ENCODE data around the gene FRAT2.
"Not testable (repeated sequence)": the region's sequence is repeated elsewhere in the genome, so short reads cannot be mapped to it uniquely, and the experiment has no call there.

Gene FRAT2

DNA sequence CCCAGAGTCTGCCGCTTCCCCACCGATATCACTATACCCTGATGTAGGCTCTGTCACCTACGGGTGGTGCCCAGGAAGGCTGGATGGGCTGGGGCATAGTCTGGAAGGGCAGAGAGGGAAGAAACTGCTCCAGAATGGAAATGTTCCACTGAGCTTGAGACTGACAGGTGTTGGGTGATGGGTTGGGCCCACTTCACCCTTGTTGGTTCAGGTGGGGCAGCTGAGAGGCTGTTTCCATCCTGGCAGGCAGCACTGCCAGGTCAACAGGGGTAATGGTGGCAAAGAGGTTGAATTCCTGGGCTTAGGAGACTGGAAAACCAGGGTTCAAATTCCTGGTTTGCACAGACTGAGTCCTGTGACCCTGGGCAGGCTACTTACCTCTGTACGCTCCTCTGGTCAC, 28.5 kb upstream of the FRAT2 start:
- Mint-ChIP-seq H3K4me3 (no peak overlapping the region), H3K27ac (no peak overlapping the region), H3K9me3 (no peaks in the 10 kb centered on the region), H3K4me1 (ENCODE audit: low read depth) (peaks cover 93% of the 10 kb centered on the region), H3K36me3 (ENCODE audit: low read depth) (peaks cover 73% of the 10 kb centered on the region), H3K27me3 (no peaks in the 10 kb centered on the region)
- intact Hi-C loops (cut with micrococcal nuclease) = no loop called here

DNA sequence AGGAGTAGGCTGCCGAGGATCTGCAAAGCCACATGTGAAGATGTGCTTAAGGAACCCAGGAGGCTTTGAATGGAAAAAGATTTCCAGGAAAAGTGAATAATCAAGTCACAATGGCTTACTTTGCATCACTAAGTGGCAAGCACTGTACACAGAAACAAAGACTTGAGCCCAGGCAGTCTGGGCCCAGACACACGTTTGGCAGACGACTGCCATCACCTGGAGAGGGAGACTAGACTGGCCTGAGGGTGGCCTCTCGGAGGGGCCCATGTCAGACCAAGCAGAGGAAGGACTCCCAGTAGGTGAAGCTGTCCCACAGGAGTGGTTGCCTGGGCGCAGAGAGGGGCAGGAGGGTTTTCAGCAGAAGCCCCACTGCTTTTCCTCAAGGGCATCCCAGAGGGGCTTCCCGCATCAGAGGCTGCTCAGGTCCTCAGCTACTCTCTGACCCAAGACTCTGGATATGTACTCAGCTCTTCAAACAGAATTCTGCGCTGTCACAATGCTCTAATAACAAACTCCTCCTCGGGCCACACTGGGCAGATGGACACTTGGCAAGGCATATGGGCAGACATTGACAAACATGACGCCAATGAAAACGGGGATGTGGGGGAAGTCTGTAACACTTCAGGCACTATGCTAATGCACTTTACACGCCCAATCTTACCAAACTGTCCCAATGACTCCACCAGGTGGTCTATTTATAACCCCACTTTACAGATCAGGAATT, 27.9 kb upstream of the FRAT2 start:
- H3K9me3 Mint-ChIP-seq = no peaks in the 10 kb centered on the region
- H3K36me3 Mint-ChIP-seq (ENCODE audit: low read depth) = peaks cover 77% of the 10 kb centered on the region
- no peak overlapping the region for H3K27ac Mint-ChIP-seq
- no peaks in the 10 kb centered on the region for H3K27me3 Mint-ChIP-seq
- no peak overlapping the region for H3K4me3 Mint-ChIP-seq
- intact Hi-C loops (cut with micrococcal nuclease) = no loop called here
- peaks cover 96% of the 10 kb centered on the region for H3K4me1 Mint-ChIP-seq (ENCODE audit: low read depth)

- peaks cover 96% of the 10 kb centered on the region for H3K4me1 Mint-ChIP-seq (ENCODE audit: low read depth)
- peaks cover 77% of the 10 kb centered on the region for H3K36me3 Mint-ChIP-seq (ENCODE audit: low read depth)
- H3K27me3 Mint-ChIP-seq = no peaks in the 10 kb centered on the region
These were observed 27.0 kb upstream of the FRAT2 start for GRCh38 chr10:97361537-97361901.

DNA sequence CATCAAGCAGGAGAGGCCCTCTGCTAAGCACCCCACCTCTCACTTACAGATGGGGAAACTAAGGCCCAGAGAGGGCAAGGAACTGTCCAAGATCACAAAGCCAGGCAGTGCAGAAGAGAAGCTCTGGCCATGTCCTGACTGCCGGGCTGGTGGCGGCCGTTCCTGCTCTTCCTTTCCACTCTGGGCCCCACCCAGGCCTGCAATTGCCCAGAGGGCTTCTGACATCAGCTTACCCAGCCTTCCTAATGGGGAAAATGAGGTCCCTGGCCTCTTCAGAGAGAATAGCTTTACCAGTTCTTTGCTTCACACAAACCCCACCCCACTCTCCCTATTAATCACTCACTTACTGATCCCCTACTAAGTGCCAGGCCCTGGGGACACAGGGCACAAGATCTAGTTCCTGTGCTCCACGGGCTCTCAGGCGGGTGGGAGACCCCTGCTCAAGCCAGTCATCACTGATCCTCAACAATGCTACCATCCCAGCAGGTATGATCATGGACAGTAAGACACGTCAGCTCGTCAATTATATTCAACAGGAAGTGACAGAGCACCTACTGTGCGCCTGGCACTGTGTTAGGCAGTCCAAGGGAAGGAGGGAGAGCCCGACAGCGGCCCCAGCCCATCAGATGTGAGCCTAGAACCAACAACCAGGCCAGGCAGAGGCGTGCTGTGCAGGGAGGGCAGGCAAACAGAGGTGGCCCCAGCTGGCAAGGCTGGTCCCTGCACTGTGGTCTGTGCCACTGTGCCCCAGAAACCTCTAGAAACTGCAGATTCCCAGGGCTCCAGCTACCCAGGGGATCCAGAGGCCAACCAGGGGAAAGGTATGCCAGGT, 26.4 kb upstream of the FRAT2 start:
- Mint-ChIP-seq H3K36me3 (ENCODE audit: low read depth) (peaks cover 77% of the 10 kb centered on the region), H3K4me1 (ENCODE audit: low read depth) (peaks cover 96% of the 10 kb centered on the region), H3K27ac (peak overlapping the region; percentile 46), H3K27me3 (no peaks in the 10 kb centered on the region), H3K4me3 (no peak overlapping the region), H3K9me3 (no peaks in the 10 kb centered on the region)
- intact Hi-C loops (cut with micrococcal nuclease) = no loop called here

More at GRCh38 chr10:97361537-97361901, 27.0 kb upstream of the FRAT2 start:
- no peaks in the 10 kb centered on the region for H3K9me3 Mint-ChIP-seq
- peak overlapping the region; percentile 46 for H3K27ac Mint-ChIP-seq
- intact Hi-C loops (cut with micrococcal nuclease) = no loop called here
- no peak overlapping the region for H3K4me3 Mint-ChIP-seq

GRCh38 chr10:97358781-97359180, 24.3 kb upstream of the FRAT2 start:
- intact Hi-C loops (cut with micrococcal nuclease) = no loop called here
- H3K27ac Mint-ChIP-seq = peak overlapping the region; percentile 72
- H3K4me1 Mint-ChIP-seq (ENCODE audit: low read depth) = peaks cover 92% of the 10 kb centered on the region
- H3K27me3 Mint-ChIP-seq = no peaks in the 10 kb centered on the region
- peaks cover 66% of the 10 kb centered on the region for H3K36me3 Mint-ChIP-seq (ENCODE audit: low read depth)
- no peaks in the 10 kb centered on the region for H3K9me3 Mint-ChIP-seq
- H3K4me3 Mint-ChIP-seq = no peak overlapping the region

- peaks cover 61% of the 10 kb centered on the region for H3K36me3 Mint-ChIP-seq (ENCODE audit: low read depth)
- H3K9me3 Mint-ChIP-seq = no peaks in the 10 kb centered on the region
- H3K4me3 Mint-ChIP-seq = no peak overlapping the region
- no peaks in the 10 kb centered on the region for H3K27me3 Mint-ChIP-seq
- peaks cover 91% of the 10 kb centered on the region for H3K4me1 Mint-ChIP-seq (ENCODE audit: low read depth)
- intact Hi-C loops (cut with micrococcal nuclease) = no loop called here
- H3K27ac Mint-ChIP-seq = peak overlapping the region; percentile 72
These were observed 23.8 kb upstream of the FRAT2 start for GRCh38 chr10:97358349-97358748.

GRCh38 chr10:97356918-97357317, 22.4 kb upstream of the FRAT2 start:
- no peaks in the 10 kb centered on the region for H3K9me3 Mint-ChIP-seq
- H3K36me3 Mint-ChIP-seq (ENCODE audit: low read depth) = peaks cover 50% of the 10 kb centered on the region
- H3K27ac Mint-ChIP-seq = peak overlapping the region; percentile 72
- intact Hi-C loops (cut with micrococcal nuclease) = no loop called here
- peaks cover 81% of the 10 kb centered on the region for H3K4me1 Mint-ChIP-seq (ENCODE audit: low read depth)
- H3K27me3 Mint-ChIP-seq = no peaks in the 10 kb centered on the region
- no peak overlapping the region for H3K4me3 Mint-ChIP-seq

- Mint-ChIP-seq H3K36me3 (ENCODE audit: low read depth) (peaks cover 50% of the 10 kb centered on the region), H3K27ac (peak overlapping the region; percentile 72), H3K27me3 (no peaks in the 10 kb centered on the region), H3K4me3 (no peak overlapping the region), H3K9me3 (no peaks in the 10 kb centered on the region), H3K4me1 (ENCODE audit: low read depth) (peaks cover 76% of the 10 kb centered on the region)
- intact Hi-C loops (cut with micrococcal nuclease) = no loop called here
These were observed 21.9 kb upstream of the FRAT2 start for GRCh38 chr10:97356318-97356914.

DNA sequence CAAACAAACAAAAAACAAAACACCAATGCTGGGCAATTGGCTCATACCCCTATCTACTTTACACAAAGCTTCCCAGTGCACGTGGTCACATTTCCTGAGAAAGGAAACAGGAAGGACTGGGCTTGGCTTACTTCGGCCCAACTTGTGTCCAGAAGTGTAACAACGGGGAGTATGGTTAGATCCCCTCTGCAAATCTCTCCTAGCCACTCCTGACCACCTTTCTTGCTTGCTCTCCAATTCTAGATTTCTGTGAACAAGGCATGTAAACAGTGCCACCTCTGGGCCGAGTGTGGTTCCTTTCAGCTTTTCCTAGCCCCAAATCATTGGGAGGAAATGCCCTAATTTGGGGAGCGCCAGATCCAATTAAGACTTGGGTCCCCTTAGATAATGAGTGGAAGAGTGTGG, 21.0 kb upstream of the FRAT2 start:
- Mint-ChIP-seq H3K36me3 (ENCODE audit: low read depth) (peaks cover 50% of the 10 kb centered on the region), H3K9me3 (no peaks in the 10 kb centered on the region), H3K4me3 (peak overlapping the region; percentile 7), H3K27ac (peak overlapping the region; percentile 72), H3K27me3 (no peaks in the 10 kb centered on the region), H3K4me1 (ENCODE audit: low read depth) (peaks cover 68% of the 10 kb centered on the region)
- intact Hi-C loops (cut with micrococcal nuclease) = no loop called here

GRCh38 chr10:97353945-97354344, 19.4 kb upstream of the FRAT2 start:
- no peaks in the 10 kb centered on the region for H3K9me3 Mint-ChIP-seq
- no peak overlapping the region for H3K4me3 Mint-ChIP-seq
- intact Hi-C loops (cut with micrococcal nuclease) = no loop called here
- no peaks in the 10 kb centered on the region for H3K27me3 Mint-ChIP-seq
- H3K4me1 Mint-ChIP-seq (ENCODE audit: low read depth) = peaks cover 52% of the 10 kb centered on the region
- H3K36me3 Mint-ChIP-seq (ENCODE audit: low read depth) = peaks cover 39% of the 10 kb centered on the region
- peak overlapping the region; percentile 72 for H3K27ac Mint-ChIP-seq

- Mint-ChIP-seq H3K4me3 (no peak overlapping the region), H3K4me1 (ENCODE audit: low read depth) (peaks cover 13% of the 10 kb centered on the region), H3K27me3 (no peaks in the 10 kb centered on the region), H3K9me3 (no peaks in the 10 kb centered on the region), H3K36me3 (ENCODE audit: low read depth) (peaks cover 10% of the 10 kb centered on the region), H3K27ac (no peak overlapping the region)
- intact Hi-C loops (cut with micrococcal nuclease) = no loop called here
These were observed 15.4 kb upstream of the FRAT2 start for GRCh38 chr10:97349752-97350513.

GRCh38 chr10:97347317-97347716, 12.8 kb upstream of the FRAT2 start:
- Mint-ChIP-seq H3K36me3 (ENCODE audit: low read depth) (peaks cover 10% of the 10 kb centered on the region), H3K4me1 (ENCODE audit: low read depth) (no peaks in the 10 kb centered on the region), H3K27ac (no peak overlapping the region), H3K27me3 (no peaks in the 10 kb centered on the region), H3K9me3 (no peaks in the 10 kb centered on the region), H3K4me3 (no peak overlapping the region)
- intact Hi-C loops (cut with micrococcal nuclease) = no loop called here

DNA sequence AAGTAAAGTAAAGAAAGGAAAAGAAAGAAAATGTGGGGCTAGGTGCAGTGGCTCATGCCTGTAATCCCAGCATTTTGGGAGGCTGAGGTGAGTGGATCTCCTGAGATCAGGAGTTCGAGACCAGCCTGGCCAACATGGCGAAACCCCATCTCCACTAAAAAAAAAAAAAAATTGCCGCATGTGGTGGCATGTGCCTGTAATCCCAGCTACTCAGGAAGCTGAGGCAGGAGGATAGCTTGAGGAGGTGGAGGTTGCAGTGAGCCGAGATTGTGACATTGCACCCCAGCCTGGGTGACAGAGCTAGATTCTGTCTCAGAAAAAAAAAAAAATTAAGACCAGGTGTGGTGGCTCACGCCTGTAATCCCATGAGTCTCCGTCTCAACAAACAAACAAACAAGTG, 9.1 kb upstream of the FRAT2 start:
- H3K36me3 Mint-ChIP-seq (ENCODE audit: low read depth); intact Hi-C loops (cut with micrococcal nuclease); H3K4me3 Mint-ChIP-seq; H3K9me3 Mint-ChIP-seq; H3K27me3 Mint-ChIP-seq; H3K4me1 Mint-ChIP-seq (ENCODE audit: low read depth); H3K27ac Mint-ChIP-seq: not testable (repeated sequence)

- H3K4me3 Mint-ChIP-seq = no peak overlapping the region
- H3K36me3 Mint-ChIP-seq (ENCODE audit: low read depth) = no peaks in the 10 kb centered on the region
- peaks cover 19% of the 10 kb centered on the region for H3K4me1 Mint-ChIP-seq (ENCODE audit: low read depth)
- intact Hi-C loops (cut with micrococcal nuclease) = no loop called here
- no peak overlapping the region for H3K27ac Mint-ChIP-seq
- H3K27me3 Mint-ChIP-seq = no peaks in the 10 kb centered on the region
- H3K9me3 Mint-ChIP-seq = no peaks in the 10 kb centered on the region
These were observed 6.9 kb upstream of the FRAT2 start for GRCh38 chr10:97341416-97341815.
